HG03280 (cell line): ENCODE data around the gene ZFX.

Source experiments
- ATAC-seq: cut with Tn5 transposase; IDR thresholded peaks from one replicate; pipeline ENCODE4 v1.9.1; 2021; ENCODE audit warnings: mild to moderate bottlenecking, moderate library complexity; ENCODE audit not compliant: unreplicated experiment

ZFX gene

GRCh38 chrX:24232796-24233195, 83.3 kb downstream of the ZFX start:
- no peak for ATAC-seq

GRCh38 chrX:24235084-24235710, 85.7 kb downstream of the ZFX start:
- ATAC-seq = peak; percentile 72

- no peak for ATAC-seq
These were observed 92.5 kb downstream of the ZFX start for GRCh38 chrX:24241822-24242648.

- ATAC-seq = peak; percentile 91
These were observed 93.2 kb downstream of the ZFX start for GRCh38 chrX:24242649-24243175.

- peak; percentile 13 for ATAC-seq
These were observed 93.7 kb downstream of the ZFX start for GRCh38 chrX:24243188-24243587.

- no peak for ATAC-seq
These were observed 94.2 kb downstream of the ZFX start for GRCh38 chrX:24243692-24244091.

GRCh38 chrX:24245202-24245601, 95.7 kb downstream of the ZFX start:
- ATAC-seq = no peak

- no peak for ATAC-seq
These were observed 98.5 kb downstream of the ZFX start for GRCh38 chrX:24248042-24248441.

- ATAC-seq = no peak
These were observed 103.5 kb downstream of the ZFX start for GRCh38 chrX:24253030-24253429.

GRCh38 chrX:24253469-24253868, 103.9 kb downstream of the ZFX start:
- no peak for ATAC-seq

GRCh38 chrX:24257011-24257410, 107.5 kb downstream of the ZFX start:
- no peak for ATAC-seq

- ATAC-seq = no peak
These were observed 110.2 kb downstream of the ZFX start for GRCh38 chrX:24259544-24260240.

GRCh38 chrX:24260842-24261550, 111.5 kb downstream of the ZFX start:
- no peak for ATAC-seq

GRCh38 chrX:24262309-24262708, 112.8 kb downstream of the ZFX start:
- no peak for ATAC-seq

GRCh38 chrX:24264383-24264782, 114.9 kb downstream of the ZFX start:
- ATAC-seq = no peak
